IPS-20b (cell line): ENCODE data around the gene DPRX.

Source experiments
- H3K27ac ChIP-seq: one replicate; pipeline ENCODE4 v1.5.1; 2013; ENCODE audit warnings: low read length
- H3K27me3 ChIP-seq: 2 replicates; pipeline ENCODE4 v1.6.1; 2013; ENCODE audit warnings: mild to moderate bottlenecking, low read length, inconsistent platforms; ENCODE audit not compliant: insufficient read depth
- H3K36me3 ChIP-seq: 2 replicates; pipeline ENCODE4 v1.6.1; 2013; ENCODE audit warnings: low read depth, mild to moderate bottlenecking, inconsistent platforms, low read length, moderate library complexity; ENCODE audit not compliant: insufficient read depth
- H3K4me1 ChIP-seq: 2 replicates; pipeline ENCODE4 v1.6.1; 2013; ENCODE audit warnings: mild to moderate bottlenecking, control low read depth, inconsistent platforms, low read length, moderate library complexity; ENCODE audit not compliant: insufficient read depth
- H3K4me3 ChIP-seq: 2 replicates; pipeline ENCODE4 v1.5.1; 2013; ENCODE audit warnings: mild to moderate bottlenecking, low read length, inconsistent platforms
- H3K9ac ChIP-seq: 2 replicates; pipeline ENCODE4 v1.6.1; 2013; ENCODE audit warnings: low read depth, mild to moderate bottlenecking, inconsistent platforms, low read length, moderate library complexity
- H3K9me3 ChIP-seq: 2 replicates; pipeline ENCODE4 v1.6.1; 2013; ENCODE audit warnings: mild to moderate bottlenecking, low read depth, low read length, inconsistent platforms; ENCODE audit not compliant: insufficient read depth

Gene DPRX

DNA sequence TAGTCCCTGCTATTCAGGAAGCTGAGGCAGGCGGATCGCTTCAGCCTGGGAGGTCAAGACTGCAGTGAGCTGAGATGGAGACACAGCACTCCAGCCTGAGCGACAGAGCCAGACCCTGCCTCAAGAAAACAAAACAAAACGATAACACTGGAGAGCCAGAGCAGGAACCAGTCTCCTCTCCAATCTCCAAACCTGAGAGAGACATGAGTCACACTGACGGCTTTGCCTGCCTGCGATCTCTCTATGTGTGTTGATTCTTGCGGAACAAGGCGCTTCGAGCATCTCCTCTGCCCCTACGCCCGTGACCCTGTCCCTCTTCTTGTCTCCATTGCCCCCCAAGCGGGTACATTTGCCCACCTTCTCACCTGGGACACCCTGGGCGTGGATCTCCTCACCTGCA is 15.6 kb downstream of the DPRX start:
- Histone ChIP-seq H3K27me3 (no peaks in the 10 kb centered on the region), H3K27ac (no peak overlapping the region), H3K9me3 (peaks cover 20% of the 10 kb centered on the region), H3K4me1 (peaks cover 18% of the 10 kb centered on the region; the same call in 1 of the 2 replicates), H3K36me3 (no peaks in the 10 kb centered on the region), H3K9ac (no peak overlapping the region), H3K4me3 (no peak overlapping the region)

DNA sequence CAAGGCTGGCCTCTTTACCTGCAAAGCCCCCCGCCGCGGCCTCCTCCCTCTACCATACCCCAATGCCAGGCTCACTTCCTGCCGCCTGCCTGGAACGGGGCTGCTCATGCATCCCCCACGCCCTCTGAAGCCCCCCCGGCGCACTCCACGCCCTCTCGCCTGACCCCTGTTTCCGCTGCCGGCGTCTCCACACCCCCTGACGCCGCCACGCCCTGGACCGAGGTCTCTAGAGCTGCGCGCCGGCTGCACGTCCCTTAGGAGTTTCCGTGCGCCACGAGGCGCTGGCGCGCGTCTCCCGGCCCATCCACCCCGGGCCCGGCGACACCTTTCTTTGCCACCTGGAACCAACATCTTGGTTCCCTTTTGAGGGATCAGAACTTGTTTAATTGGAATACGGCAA is 16.0 kb downstream of the DPRX start:
- peaks cover 16% of the 10 kb centered on the region; the same call in 1 of the 2 replicates for H3K4me1 ChIP-seq
- H3K27me3 ChIP-seq = no peaks in the 10 kb centered on the region
- no peak overlapping the region for H3K4me3 ChIP-seq
- no peak overlapping the region for H3K9ac ChIP-seq
- no peaks in the 10 kb centered on the region for H3K36me3 ChIP-seq
- no peak overlapping the region for H3K27ac ChIP-seq
- H3K9me3 ChIP-seq = peaks cover 22% of the 10 kb centered on the region

DNA sequence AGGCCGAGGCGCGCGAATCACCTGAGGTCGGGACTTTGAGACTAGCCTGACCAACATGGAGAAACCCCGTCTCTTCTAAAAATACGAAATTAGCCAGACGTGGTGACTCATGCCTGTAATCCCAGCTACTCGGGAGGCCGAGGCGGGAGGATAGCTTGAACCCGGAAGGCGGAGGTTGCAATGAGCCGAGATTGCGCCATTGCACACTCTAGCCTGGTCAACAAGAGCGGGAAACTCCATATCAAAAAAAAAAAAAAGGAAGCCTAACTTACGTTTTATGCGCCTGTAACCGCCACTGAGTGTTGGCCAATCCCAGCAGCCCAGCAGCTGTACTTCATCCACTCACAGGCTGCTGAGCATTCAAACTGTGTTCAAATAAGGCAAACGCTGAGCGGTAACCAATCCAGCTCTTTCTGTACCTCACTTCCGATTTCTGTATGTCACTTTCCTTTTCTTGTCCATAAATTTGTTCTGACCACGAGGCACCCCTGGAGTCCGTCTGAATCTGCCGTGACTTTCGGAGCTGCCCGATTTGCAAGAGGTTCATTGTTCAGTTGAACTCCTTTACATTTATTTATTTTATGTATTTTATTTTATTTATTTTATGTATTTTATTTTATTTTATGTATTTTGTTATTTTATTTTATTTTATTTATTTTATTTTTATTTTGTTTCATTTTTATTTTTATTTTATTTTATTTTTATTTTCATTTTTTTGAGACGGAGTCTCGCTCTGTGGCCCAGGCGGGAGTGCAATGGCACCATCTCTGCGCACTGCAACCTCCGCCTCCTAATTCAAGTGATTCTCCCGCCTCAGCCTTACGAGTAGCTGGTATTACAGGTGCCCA is 18.2 kb downstream of the DPRX start:
- no peak overlapping the region for H3K27ac ChIP-seq
- no peak overlapping the region for H3K4me3 ChIP-seq
- H3K9ac ChIP-seq = no peak overlapping the region
- no peaks in the 10 kb centered on the region for H3K27me3 ChIP-seq
- 0 out of 2 replicates have a peak, but pooled peaks cover 3% of the 10 kb centered on the region for H3K36me3 ChIP-seq
- 0 out of 2 replicates have a peak, but pooled peaks cover 3% of the 10 kb centered on the region for H3K4me1 ChIP-seq
- H3K9me3 ChIP-seq = peaks cover 36% of the 10 kb centered on the region

DNA sequence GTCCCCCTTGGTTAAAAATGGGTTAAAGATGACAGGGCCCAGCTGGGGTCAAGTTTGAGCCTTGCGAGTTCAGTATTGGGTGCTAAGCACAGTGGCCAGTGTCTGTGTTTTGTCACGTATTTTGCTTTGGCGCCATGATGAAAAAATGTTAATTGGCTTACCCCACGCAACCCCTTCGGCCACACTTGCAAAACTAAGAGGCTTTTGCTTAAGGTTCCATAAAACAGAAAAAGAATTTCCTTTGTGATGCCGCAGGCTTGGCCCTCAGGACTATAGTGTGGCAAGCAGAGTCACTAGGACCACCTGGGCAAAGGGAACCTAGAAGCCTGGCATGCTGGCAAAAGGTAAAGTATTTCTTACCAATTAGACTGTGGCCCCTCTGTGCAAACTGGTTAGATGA is 20.7 kb downstream of the DPRX start:
- Histone ChIP-seq H3K27me3 (no peaks in the 10 kb centered on the region), H3K4me1 (no peaks in the 10 kb centered on the region), H3K36me3 (peaks cover 8% of the 10 kb centered on the region; the same call in 1 of the 2 replicates), H3K9me3 (peaks cover 49% of the 10 kb centered on the region), H3K27ac (no peak overlapping the region), H3K9ac (no peak overlapping the region), H3K4me3 (no peak overlapping the region)

DNA sequence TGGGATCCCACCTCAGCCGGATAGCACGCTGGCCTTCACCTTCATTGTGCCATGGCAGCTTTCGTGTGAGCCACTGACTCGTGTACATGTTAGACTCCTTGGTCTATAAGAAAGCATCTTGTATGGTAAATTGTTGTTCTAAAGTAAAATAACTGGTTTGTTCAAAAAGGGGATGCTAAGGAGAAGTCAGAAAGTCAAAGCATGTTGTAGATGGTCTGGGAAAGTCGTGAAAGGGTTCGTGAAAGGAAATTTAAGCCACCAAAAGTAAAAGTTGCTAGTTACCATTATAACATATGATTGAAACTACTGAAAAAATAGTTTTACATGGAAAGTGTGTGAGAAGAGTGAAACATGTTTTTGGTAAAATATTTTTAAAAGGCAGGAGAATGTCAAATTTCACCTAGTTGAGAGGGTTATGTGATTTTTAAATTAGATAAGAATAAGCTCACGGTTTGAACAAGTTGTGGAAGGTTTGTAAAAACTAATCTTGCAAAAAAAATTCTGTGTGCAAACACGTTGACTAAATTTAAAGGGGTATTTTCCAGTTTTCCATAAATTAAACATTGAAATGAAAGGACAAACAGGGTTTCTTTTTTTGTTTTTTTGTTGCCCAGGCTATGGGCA is 23.4 kb downstream of the DPRX start:
- no peaks in the 10 kb centered on the region for H3K27me3 ChIP-seq
- peaks cover 37% of the 10 kb centered on the region for H3K9me3 ChIP-seq

DNA sequence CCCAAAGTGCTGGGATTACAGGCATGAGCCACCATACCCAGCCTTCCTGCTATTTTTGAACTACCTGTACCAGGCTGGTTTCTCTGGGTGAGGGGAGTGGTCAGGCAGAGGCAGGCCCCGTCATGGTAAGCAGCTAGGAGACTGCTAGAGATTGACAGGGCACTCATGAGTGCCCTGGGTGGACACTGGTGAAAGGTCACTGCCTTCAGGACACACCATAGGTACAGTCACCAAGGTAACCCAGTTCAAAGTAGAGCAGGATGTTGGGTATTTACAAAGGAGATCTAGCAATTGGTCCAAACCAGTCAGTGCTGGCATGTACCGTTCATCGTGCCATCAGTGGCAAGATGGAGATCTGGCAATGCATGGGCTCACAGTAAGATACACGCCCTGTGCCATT is 25.5 kb downstream of the DPRX start:
- H3K27me3 ChIP-seq = no peaks in the 10 kb centered on the region
- no peak overlapping the region for H3K9ac ChIP-seq
- H3K4me1 ChIP-seq = peaks cover 21% of the 10 kb centered on the region
- peaks cover 8% of the 10 kb centered on the region; the same call in 1 of the 2 replicates for H3K36me3 ChIP-seq
- H3K27ac ChIP-seq = no peak overlapping the region
- H3K4me3 ChIP-seq = no peak overlapping the region
- peaks cover 30% of the 10 kb centered on the region for H3K9me3 ChIP-seq

More for the DNA sequence above, 23.4 kb downstream of the DPRX start:
- Histone ChIP-seq H3K4me1 (peaks cover 4% of the 10 kb centered on the region; the same call in 1 of the 2 replicates), H3K9ac (no peak overlapping the region), H3K36me3 (peaks cover 8% of the 10 kb centered on the region; the same call in 1 of the 2 replicates), H3K27ac (no peak overlapping the region), H3K4me3 (no peak overlapping the region; the same call in 1 of the 2 replicates)

DNA sequence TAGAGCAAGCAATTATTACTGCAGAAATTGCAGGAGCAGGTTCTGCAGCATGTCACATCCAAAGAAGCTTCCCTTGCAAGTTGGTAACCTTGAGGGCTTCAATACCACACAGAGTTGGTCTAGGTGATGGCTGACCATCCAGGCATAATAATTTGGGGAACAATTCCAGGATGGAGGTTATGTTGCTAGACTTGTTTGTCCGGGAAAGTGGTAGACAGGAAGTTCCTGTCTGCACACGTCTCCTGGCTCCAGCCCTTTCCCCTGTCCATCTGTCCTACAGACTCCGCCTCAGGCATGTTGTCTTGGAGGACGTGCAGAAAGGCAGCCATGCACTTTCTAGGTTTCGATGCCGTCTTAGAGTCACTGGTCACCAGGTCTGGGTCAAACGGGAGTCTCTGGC is 26.0 kb downstream of the DPRX start:
- Histone ChIP-seq H3K36me3 (peaks cover 8% of the 10 kb centered on the region; the same call in 1 of the 2 replicates), H3K9ac (no peak overlapping the region), H3K27ac (no peak overlapping the region), H3K4me1 (peaks cover 21% of the 10 kb centered on the region), H3K27me3 (no peaks in the 10 kb centered on the region), H3K4me3 (no peak overlapping the region), H3K9me3 (peaks cover 28% of the 10 kb centered on the region)

DNA sequence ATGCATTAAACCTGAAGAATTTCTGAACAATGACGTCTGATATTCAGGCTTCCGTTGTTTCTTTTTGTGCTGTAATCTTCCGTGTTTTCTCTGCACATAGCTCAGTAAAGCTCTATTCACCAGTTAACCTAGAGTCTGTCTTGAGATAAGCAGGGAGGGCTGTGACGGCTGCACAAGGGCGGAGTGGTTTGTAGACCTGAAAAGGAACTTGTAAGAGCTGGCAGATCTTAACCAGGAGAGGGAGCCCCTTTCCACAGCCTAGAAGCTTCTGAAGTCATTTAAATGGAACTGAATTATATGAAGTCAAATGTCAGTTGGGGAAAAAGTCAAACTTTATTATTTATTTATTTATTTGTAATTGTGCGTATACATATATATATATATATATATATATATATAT is 27.5 kb downstream of the DPRX start:
- peaks cover 8% of the 10 kb centered on the region; the same call in 1 of the 2 replicates for H3K36me3 ChIP-seq

DNA sequence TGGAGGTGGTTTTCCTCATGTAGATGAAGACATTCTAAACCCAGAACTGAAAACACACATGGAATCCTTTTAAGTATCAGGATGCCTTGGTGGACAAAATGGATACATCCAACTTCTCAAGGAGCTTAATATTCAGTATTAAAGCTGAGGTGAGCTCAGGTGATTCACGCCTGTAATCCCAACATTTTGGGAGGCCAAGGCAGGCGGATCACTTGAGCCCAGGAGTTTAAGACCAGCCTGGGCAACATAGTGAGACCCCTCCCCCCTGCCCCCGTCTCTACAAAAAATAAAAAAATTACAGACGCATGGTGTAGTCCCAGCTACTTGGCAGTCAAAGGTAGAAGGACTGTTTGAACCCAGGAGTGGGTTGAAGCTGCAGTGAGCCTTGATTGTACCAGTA is 28.8 kb downstream of the DPRX start:
- H3K36me3 ChIP-seq = peaks cover 4% of the 10 kb centered on the region; the same call in 1 of the 2 replicates
- H3K4me3 ChIP-seq = peak overlapping the region; percentile 38; the same call in 1 of the 2 replicates
- peaks cover 8% of the 10 kb centered on the region for H3K9me3 ChIP-seq
- peak overlapping the region; percentile 91 for H3K27ac ChIP-seq
- H3K27me3 ChIP-seq = no peaks in the 10 kb centered on the region
- peak overlapping the region; percentile 69 for H3K9ac ChIP-seq
- H3K4me1 ChIP-seq = peaks cover 24% of the 10 kb centered on the region

More for the DNA sequence above, 27.5 kb downstream of the DPRX start:
- peaks cover 21% of the 10 kb centered on the region for H3K9me3 ChIP-seq
- H3K27me3 ChIP-seq = no peaks in the 10 kb centered on the region
- H3K4me3 ChIP-seq = no peak overlapping the region
- H3K9ac ChIP-seq = peak overlapping the region; percentile 45; the same call in 1 of the 2 replicates
- H3K27ac ChIP-seq = no peak overlapping the region
- H3K4me1 ChIP-seq = peaks cover 21% of the 10 kb centered on the region

DNA sequence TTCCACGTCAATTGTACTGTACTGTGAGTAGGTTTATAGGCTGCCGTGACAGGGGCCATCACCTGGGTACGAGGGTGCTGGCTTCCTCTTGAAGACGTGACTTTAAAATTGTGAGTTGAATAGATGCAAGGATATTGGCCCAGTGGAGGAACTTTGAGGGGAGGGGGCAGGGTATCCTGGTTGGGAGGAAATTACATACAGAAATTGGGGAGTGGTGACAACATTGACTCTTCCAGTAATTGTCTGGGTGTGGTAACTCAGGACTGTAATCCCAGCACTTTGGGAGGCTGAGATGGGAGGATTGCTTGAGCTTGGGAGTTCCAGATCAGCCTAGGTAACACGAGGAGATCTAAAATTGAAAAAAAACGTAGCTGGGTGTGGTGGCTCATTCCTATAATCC is 30.4 kb downstream of the DPRX start:
- Histone ChIP-seq H3K4me3 (no peak overlapping the region), H3K9me3 (no peaks in the 10 kb centered on the region), H3K27ac (peak overlapping the region; percentile 60), H3K27me3 (no peaks in the 10 kb centered on the region), H3K4me1 (peaks cover 28% of the 10 kb centered on the region), H3K9ac (peak overlapping the region; percentile 46; the same call in 1 of the 2 replicates), H3K36me3 (no peaks in the 10 kb centered on the region)

DNA sequence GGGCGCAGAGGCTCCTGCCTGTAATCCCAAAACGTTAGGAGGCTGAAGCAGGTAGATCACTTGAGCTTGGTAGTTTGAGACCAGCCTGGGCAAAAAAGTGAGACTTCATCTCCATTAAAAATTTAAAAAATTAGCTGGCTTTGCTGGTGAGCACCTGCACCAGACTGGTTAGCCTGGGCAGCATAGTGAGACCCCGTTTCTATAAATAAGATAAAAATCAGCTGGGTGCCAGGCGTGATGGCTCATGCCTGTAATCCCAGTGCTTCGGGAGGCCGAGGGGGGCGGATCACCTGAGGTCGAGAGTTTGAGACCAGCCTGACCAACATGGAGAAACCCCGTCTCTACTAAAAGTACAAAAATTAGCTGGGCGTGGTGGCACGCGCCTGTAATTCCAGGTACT is 32.4 kb downstream of the DPRX start:
- H3K27ac ChIP-seq = no peak overlapping the region
- H3K4me3 ChIP-seq = no peak overlapping the region
- H3K4me1 ChIP-seq = peaks cover 25% of the 10 kb centered on the region
- no peaks in the 10 kb centered on the region for H3K9me3 ChIP-seq
- no peak overlapping the region for H3K9ac ChIP-seq
- H3K36me3 ChIP-seq = no peaks in the 10 kb centered on the region
- no peaks in the 10 kb centered on the region for H3K27me3 ChIP-seq
